ENCODE results near the gene SPIRE2.
"Not testable (repeated sequence)": the region's sequence is repeated elsewhere in the genome, so short reads cannot be mapped to it uniquely, and the experiment has no call there.

The SPIRE2 gene

GRCh38 chr16:89808475-89808874 lies 19.8 kb upstream of the SPIRE2 start:
- DNase-seq = no peak

- peak; percentile 46 for DNase-seq
Observed at GRCh38 chr16:89811321-89811720, 17.0 kb upstream of the SPIRE2 start.

GRCh38 chr16:89815639-89816348 lies 12.5 kb upstream of the SPIRE2 start:
- DNase-seq = peak; percentile 29

- not testable (repeated sequence) for DNase-seq
Observed at GRCh38 chr16:89818851-89819403, 9.3 kb upstream of the SPIRE2 start.

- DNase-seq = not testable (repeated sequence)
Observed at GRCh38 chr16:89819448-89819847, 8.8 kb upstream of the SPIRE2 start.

- no peak for DNase-seq
Observed at GRCh38 chr16:89821438-89822187, 6.7 kb upstream of the SPIRE2 start.

- peak; percentile 22 for DNase-seq
Observed at GRCh38 chr16:89822188-89823086, 5.8 kb upstream of the SPIRE2 start.

- no peak for DNase-seq
Observed at GRCh38 chr16:89823087-89823823, 5.0 kb upstream of the SPIRE2 start.

- DNase-seq = not testable (repeated sequence)
Observed at GRCh38 chr16:89823824-89824148, 4.5 kb upstream of the SPIRE2 start.

GRCh38 chr16:89826531-89827382 lies 1.5 kb upstream of the SPIRE2 start:
- no peak for DNase-seq

GRCh38 chr16:89827383-89828198 lies 684 bp upstream of the SPIRE2 start:
- DNase-seq = peak; percentile 31

- DNase-seq = no peak
Observed at GRCh38 chr16:89828870-89829629, 775 bp downstream of the SPIRE2 start.

- DNase-seq = no peak
Observed at GRCh38 chr16:89829630-89830437, 1.6 kb downstream of the SPIRE2 start.

- no peak for DNase-seq
Observed at GRCh38 chr16:89831810-89832328, 3.6 kb downstream of the SPIRE2 start.

- not testable (repeated sequence) for DNase-seq
Observed at GRCh38 chr16:89833664-89834363, 5.5 kb downstream of the SPIRE2 start.

- not testable (repeated sequence) for DNase-seq
Observed at GRCh38 chr16:89834813-89835363, 6.6 kb downstream of the SPIRE2 start.

GRCh38 chr16:89836484-89836883 lies 8.2 kb downstream of the SPIRE2 start:
- DNase-seq = not testable (repeated sequence)

All from RPMI8226 (cell line).